Measurements from ENCODE around the gene ZRANB2. TPM values are rescaled to one million over a fixed set of nuclear protein-coding genes. Genes with fewer than 3 reads are reported as not detected.
A peak's percentile ranks its signal among the peaks of the same experiment; 100 is the strongest.

The ZRANB2 gene
- total and polyA plus RNA-seq, 9 of the 15 experiments (the other 6 are each of a cell fraction or from before 2014, with no cell fraction given), result 80.8 to 264 (median 157) TPM

- TF ChIP-seq E2F6 (IDR thresholded peaks at IDR 0.05; ENCODE audit: borderline replicate concordance in 1 of 2, extremely low read depth in 1 of 2, insufficient read depth in 1 of 2, insufficient read length in 1 of 2, low read depth in 1 of 2, low read length in 1 of 2, poor library complexity in 1 of 2, severe bottlenecking in 1 of 2) (no peak), ZNF512 (tag; IDR thresholded peaks at IDR 0.05) (no peak), SP1 (CRISPR knock-in tag; IDR thresholded peaks at IDR 0.05) (peak; percentile 62; the same call in 1 of the 2 replicates), ZBTB2 (IDR thresholded peaks at IDR 0.05) (no peak), PHB2 (IDR thresholded peaks at IDR 0.05; ENCODE audit: low read depth) (no peak), ZNF436 (CRISPR knock-in tag; IDR thresholded peaks at IDR 0.05) (no peak), POLR2G (IDR thresholded peaks at IDR 0.05; ENCODE audit: low read depth, low read length) (peak; percentile 88), TFAP4 (CRISPR knock-in tag; IDR thresholded peaks at IDR 0.05; ENCODE audit: borderline replicate concordance) (peak; percentile 46; the same call in 1 of the 2 replicates), TFE3 (CRISPR knock-in tag; IDR thresholded peaks at IDR 0.05) (no peak), TRIM25 (IDR thresholded peaks at IDR 0.05; ENCODE audit: borderline replicate concordance) (no peak), SNRNP70 (optimal IDR thresholded peaks at IDR 0.05; ENCODE audit: low read depth, low read length) (no peak), ZNF76 (CRISPR knock-in tag; IDR thresholded peaks at IDR 0.05; ENCODE audit: borderline replicate concordance) (no peak), U2AF2 (optimal IDR thresholded peaks at IDR 0.05; ENCODE audit: low read depth, low read length) (no peak), PML (IDR thresholded peaks at IDR 0.05; ENCODE audit: low read length) (peak; percentile 79), TCF7 (IDR thresholded peaks at IDR 0.05; ENCODE audit: borderline replicate concordance) (no peak), FOXJ3 (CRISPR knock-in tag; IDR thresholded peaks at IDR 0.05) (no peak), ZNF408 (CRISPR knock-in tag; IDR thresholded peaks at IDR 0.05; ENCODE audit: low read depth) (no peak), HDGF (IDR thresholded peaks at IDR 0.05) (no peak)
Measured at GRCh38 chr1:71080739-71081696, at the start of gene ZRANB2 (continued).

Measured in K562 (cell line).